ENCODE data around the gene SND1. TPM values are rescaled to one million over a fixed set of nuclear protein-coding genes. Genes with fewer than 3 reads are reported as not detected.

Gene SND1
- total and polyA plus RNA-seq, 2 of the 4 experiments (the other 2 are of a cell fraction): 154 to 294 TPM

GRCh38 chr7:127878791-127879190, 226.8 kb downstream of the SND1 start:
- Histone ChIP-seq H4K20me1 (ENCODE audit: insufficient read depth, low read length) (peaks cover 53% of the 10 kb centered on the region), H3K23ac (ENCODE audit: low read depth, low read length) (no peak overlapping the region), H3K9me1 (ENCODE audit: insufficient read depth, low read length) (peaks cover 13% of the 10 kb centered on the region), H3K4me1 (ENCODE audit: control insufficient read depth, insufficient read depth, low read length) (peaks cover 11% of the 10 kb centered on the region), H3K27me3 (ENCODE audit: control insufficient read depth, insufficient read depth, low read length) (no peaks in the 10 kb centered on the region), H3K9me3 (ENCODE audit: control insufficient read depth, insufficient read depth, low read length) (no peaks in the 10 kb centered on the region), H2AK5ac (ENCODE audit: low read depth, low read length) (no peak overlapping the region), H3K36me3 (ENCODE audit: control insufficient read depth, insufficient read depth, low read length) (no peaks in the 10 kb centered on the region), H4K91ac (ENCODE audit: insufficient read depth, low read depth, low read length) (no peak overlapping the region), H3K4me2 (ENCODE audit: low read depth, low read length) (no peak overlapping the region), H2BK15ac (ENCODE audit: low read depth, low read length) (no peak overlapping the region), H3K79me1 (ENCODE audit: low read depth in 1 of 2, low read length in 2 of 2) (peaks cover 40 to 83% of the 10 kb centered on the region in 2 experiments), H2AFZ (replicated peaks; ENCODE audit: low read length, poor library complexity) (no peak overlapping the region), H4K5ac (ENCODE audit: low read depth, low read length) (no peak overlapping the region), H3K4me3 (ENCODE audit: insufficient read depth, low read depth, low read length) (no peak overlapping the region), H3K14ac (replicated peaks; ENCODE audit: low read depth, low read length) (no peak overlapping the region), H3K18ac (ENCODE audit: low read depth, low read length) (no peak overlapping the region), H4K8ac (ENCODE audit: low read depth in 2 of 2, low read length in 2 of 2) (no peak overlapping the region), H2BK5ac (ENCODE audit: low read depth, low read length, poor library complexity, severe bottlenecking) (no peak overlapping the region), H3K4ac (ENCODE audit: low read depth, low read length) (no peak overlapping the region), H3K56ac (ENCODE audit: extremely low read depth, insufficient read depth, low read length) (no peak overlapping the region), H3K27ac (ENCODE audit: insufficient read depth, low read length) (no peak overlapping the region), H3K9ac (ENCODE audit: low read depth, low read length) (no peak overlapping the region), H2BK120ac (ENCODE audit: low read depth, low read length) (no peak overlapping the region), H2AK9ac (replicated peaks; ENCODE audit: low read depth, low read length, poor library complexity) (no peak overlapping the region), H2BK20ac (ENCODE audit: low read depth, low read length) (no peak overlapping the region)
- POLR2A ChIA-PET (ENCODE audit: unreplicated experiment): no interaction called here
- ATAC-seq (ENCODE audit: low read depth) (no peak), DNase-seq (no peak)
- dilution Hi-C loops (cut with HindIII; ENCODE audit: low sequenced_read_pairs, unreplicated experiment) (no loop called here), intact Hi-C loops (cut with micrococcal nuclease) (no loop called here), in situ Hi-C loops (cut with MboI; ENCODE audit: low sequenced_read_pairs) (no loop called here)
- no TSS peak for BruUV-seq (replicated peaks)
- no peak for TF ChIP-seq MXI1 (IDR thresholded peaks at IDR 0.05; ENCODE audit: borderline replicate concordance, low read depth, low read length)
- TF ChIP-seq MAFK (IDR thresholded peaks at IDR 0.05; ENCODE audit: low read depth, low read length): no peak
- WGBS, 2 experiments (ENCODE audit: extremely low coverage in 2 of 2, insufficient read length in 1 of 2): no CpG with 5 or more reads among the region's 3 CpGs
- CTCF ChIA-PET: no interaction called here
